Fibroblast of gingiva (primary cell): Measurements from ENCODE around the gene KRTAP5-9.
A peak's percentile ranks its signal among the peaks of the same experiment; 100 is the strongest.
"Not testable (repeated sequence)": the region's sequence is repeated elsewhere in the genome, so short reads cannot be mapped to it uniquely, and the experiment has no call there.

ENCODE experiments used
- DNase-seq: peaks from one replicate; pipeline ENCODE4 v3.0.0-alpha.2; 2011; ENCODE audit warnings: low read depth

The KRTAP5-9 gene

GRCh38 chr11:71563406-71563805 lies 15.2 kb downstream of the KRTAP5-9 start:
- DNase-seq = peak; percentile 22

- no peak for DNase-seq
Observed at GRCh38 chr11:71564430-71564829, 16.2 kb downstream of the KRTAP5-9 start.

GRCh38 chr11:71565263-71565662 lies 17.0 kb downstream of the KRTAP5-9 start, which contains the start of gene KRTAP5-10:
KRTAP5-10 (plus strand) TSS chr11:71565563; CDS start chr11:71565588, 25 bp downstream.
- DNase-seq = no peak

- DNase-seq = no peak
Observed at GRCh38 chr11:71566081-71566620, 17.9 kb downstream of the KRTAP5-9 start.

- DNase-seq = not testable (repeated sequence)
Observed at GRCh38 chr11:71566626-71567599, 18.7 kb downstream of the KRTAP5-9 start.

GRCh38 chr11:71567633-71568032 lies 19.4 kb downstream of the KRTAP5-9 start:
- DNase-seq = not testable (repeated sequence)

GRCh38 chr11:71568704-71569349 lies 20.6 kb downstream of the KRTAP5-9 start:
- DNase-seq = no peak

- not testable (repeated sequence) for DNase-seq
Observed at GRCh38 chr11:71571101-71571850, 23.1 kb downstream of the KRTAP5-9 start.

GRCh38 chr11:71572811-71573210 lies 24.6 kb downstream of the KRTAP5-9 start:
- DNase-seq = no peak

GRCh38 chr11:71574418-71574817 lies 26.2 kb downstream of the KRTAP5-9 start:
- DNase-seq = no peak

GRCh38 chr11:71575723-71576424 lies 27.7 kb downstream of the KRTAP5-9 start:
- DNase-seq = no peak

- not testable (repeated sequence) for DNase-seq
Observed at GRCh38 chr11:71576688-71577465, 28.7 kb downstream of the KRTAP5-9 start.

GRCh38 chr11:71577469-71578004 lies 29.3 kb downstream of the KRTAP5-9 start:
- no peak for DNase-seq

- DNase-seq = not testable (repeated sequence)
Observed at GRCh38 chr11:71579513-71579912, 31.3 kb downstream of the KRTAP5-9 start.

GRCh38 chr11:71580057-71581003 lies 32.1 kb downstream of the KRTAP5-9 start:
- DNase-seq = peak; percentile 80

GRCh38 chr11:71581826-71582225 lies 33.6 kb downstream of the KRTAP5-9 start:
- no peak for DNase-seq

- no peak for DNase-seq
Observed at GRCh38 chr11:71582309-71582895, 34.2 kb downstream of the KRTAP5-9 start, which contains the start of gene KRTAP5-11. KRTAP5-11 (minus strand) TSS chr11:71582875; CDS start chr11:71582837, 38 bp downstream.

- not testable (repeated sequence) for DNase-seq
Observed at GRCh38 chr11:71582969-71583368, 34.7 kb downstream of the KRTAP5-9 start.
